AML-193 (cell line): ENCODE measurements around the gene ATRNL1.

ENCODE experiments used
- DNase-seq, 2 experiments: peaks; one replicate each; lab custom pipeline; 2025; lab: John Stamatoyannopoulos, UW

ATRNL1 gene

GRCh38 chr10:115985786-115986185 is 892.6 kb downstream of the ATRNL1 start:
- DNase-seq: no peak

- DNase-seq: no peak
Observed at GRCh38 chr10:115988380-115988779, 895.2 kb downstream of the ATRNL1 start.

GRCh38 chr10:115989621-115990020 is 896.5 kb downstream of the ATRNL1 start:
- no peak for DNase-seq

GRCh38 chr10:115992236-115992986 is 899.2 kb downstream of the ATRNL1 start:
- no peak for DNase-seq

GRCh38 chr10:115996031-115996430 is 902.9 kb downstream of the ATRNL1 start:
- no peak for DNase-seq

GRCh38 chr10:115998301-115998700 is 905.1 kb downstream of the ATRNL1 start:
- DNase-seq: no peak
